ENCODE data around the gene CAMK4. TPM values are rescaled to one million over a fixed set of nuclear protein-coding genes. Genes with fewer than 3 reads are reported as not detected.
A peak's percentile ranks its signal among the peaks of the same experiment; 100 is the strongest.

The CAMK4 gene
- total RNA-seq, 1 donor from 2014 or later: 11.2 TPM

DNA sequence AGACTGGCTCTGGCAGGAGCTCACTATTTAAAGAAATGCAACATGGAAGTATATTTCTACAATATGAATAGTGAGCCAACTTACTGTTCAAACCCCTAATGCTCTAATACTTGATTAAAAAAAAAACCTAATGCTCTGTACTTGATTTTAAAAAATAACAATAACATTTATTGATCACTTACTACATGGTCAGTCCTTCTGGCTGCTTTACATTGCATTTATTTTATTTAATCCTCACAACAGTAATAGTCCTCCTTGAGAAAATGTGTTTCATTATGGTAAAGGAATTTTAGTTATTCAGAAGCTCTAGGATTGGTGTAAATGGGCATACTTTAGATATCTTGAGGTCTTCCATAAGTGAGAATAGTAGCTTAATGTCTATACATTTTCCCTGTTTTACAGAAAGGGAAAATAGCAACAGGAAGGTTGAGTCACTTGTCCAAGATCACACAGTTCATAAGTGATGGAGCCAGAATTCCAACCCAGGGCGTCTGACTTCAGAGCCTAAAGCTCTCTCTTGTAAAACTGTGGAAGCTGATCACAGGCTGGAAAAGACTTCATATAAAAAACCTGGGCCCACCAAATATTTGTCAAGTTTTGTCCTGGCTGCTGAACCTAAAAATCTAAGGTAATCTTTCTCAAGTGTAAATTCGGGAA, 287.1 kb downstream of the CAMK4 start:
- TF ChIP-seq, protein P1, sequence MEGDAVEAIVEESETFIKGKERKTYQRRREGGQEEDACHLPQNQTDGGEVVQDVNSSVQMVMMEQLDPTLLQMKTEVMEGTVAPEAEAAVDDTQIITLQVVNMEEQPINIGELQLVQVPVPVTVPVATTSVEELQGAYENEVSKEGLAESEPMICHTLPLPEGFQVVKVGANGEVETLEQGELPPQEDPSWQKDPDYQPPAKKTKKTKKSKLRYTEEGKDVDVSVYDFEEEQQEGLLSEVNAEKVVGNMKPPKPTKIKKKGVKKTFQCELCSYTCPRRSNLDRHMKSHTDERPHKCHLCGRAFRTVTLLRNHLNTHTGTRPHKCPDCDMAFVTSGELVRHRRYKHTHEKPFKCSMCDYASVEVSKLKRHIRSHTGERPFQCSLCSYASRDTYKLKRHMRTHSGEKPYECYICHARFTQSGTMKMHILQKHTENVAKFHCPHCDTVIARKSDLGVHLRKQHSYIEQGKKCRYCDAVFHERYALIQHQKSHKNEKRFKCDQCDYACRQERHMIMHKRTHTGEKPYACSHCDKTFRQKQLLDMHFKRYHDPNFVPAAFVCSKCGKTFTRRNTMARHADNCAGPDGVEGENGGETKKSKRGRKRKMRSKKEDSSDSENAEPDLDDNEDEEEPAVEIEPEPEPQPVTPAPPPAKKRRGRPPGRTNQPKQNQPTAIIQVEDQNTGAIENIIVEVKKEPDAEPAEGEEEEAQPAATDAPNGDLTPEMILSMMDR (conservative IDR thresholded peaks at IDR 0.05): no peak
- DNase-seq (ENCODE audit: extremely low spot score, unreplicated experiment): no peak
- H3K4me1 Mint-ChIP-seq (ENCODE audit: unreplicated experiment): peaks cover 28% of the 10 kb centered on the region

DNA sequence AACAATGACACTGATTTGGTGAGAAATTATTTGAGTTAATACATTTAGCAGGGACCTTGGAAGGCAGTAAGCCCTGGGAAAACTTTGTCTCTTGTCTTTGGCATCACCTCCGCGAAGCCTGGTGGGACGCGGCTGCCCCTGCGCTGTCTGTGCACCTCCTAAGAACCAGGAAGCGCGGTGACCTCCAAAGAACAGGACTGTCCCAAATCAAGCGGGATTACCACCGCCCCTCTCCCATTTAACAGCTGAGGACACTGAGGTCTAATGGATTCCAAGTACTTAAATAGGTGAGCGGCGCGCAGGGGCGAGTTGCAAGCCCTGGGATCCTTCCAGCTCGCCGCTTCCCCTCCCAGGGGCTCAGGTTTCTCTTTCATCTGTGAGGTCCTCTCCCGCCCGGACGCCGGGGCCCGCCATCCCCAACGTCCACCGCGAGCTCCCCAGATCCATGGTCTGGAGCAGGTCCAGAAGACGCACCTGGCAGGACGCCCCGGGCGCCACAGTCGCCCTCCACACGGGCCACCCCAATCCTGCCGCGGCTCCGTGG, 287.7 kb downstream of the CAMK4 start:
- H3K4me1 Mint-ChIP-seq (ENCODE audit: unreplicated experiment): peaks cover 28% of the 10 kb centered on the region
- TF ChIP-seq, protein P1 (conservative IDR thresholded peaks at IDR 0.05): no peak
- no peak for DNase-seq (ENCODE audit: extremely low spot score, unreplicated experiment)
- H3K4me3 Mint-ChIP-seq: peak overlapping the region; percentile 98
- H3K27me3 Mint-ChIP-seq: no peaks in the 10 kb centered on the region
- no peaks in the 10 kb centered on the region for H3K36me3 Mint-ChIP-seq
- peak overlapping the region; percentile 97 for H3K27ac Mint-ChIP-seq
- H3K9me3 Mint-ChIP-seq: no peaks in the 10 kb centered on the region

More for the DNA sequence above, 287.1 kb downstream of the CAMK4 start:
- Mint-ChIP-seq H3K27ac (peak overlapping the region; percentile 97), H3K27me3 (no peaks in the 10 kb centered on the region), H3K36me3 (no peaks in the 10 kb centered on the region), H3K9me3 (no peaks in the 10 kb centered on the region), H3K4me3 (peak overlapping the region; percentile 98)

DNA sequence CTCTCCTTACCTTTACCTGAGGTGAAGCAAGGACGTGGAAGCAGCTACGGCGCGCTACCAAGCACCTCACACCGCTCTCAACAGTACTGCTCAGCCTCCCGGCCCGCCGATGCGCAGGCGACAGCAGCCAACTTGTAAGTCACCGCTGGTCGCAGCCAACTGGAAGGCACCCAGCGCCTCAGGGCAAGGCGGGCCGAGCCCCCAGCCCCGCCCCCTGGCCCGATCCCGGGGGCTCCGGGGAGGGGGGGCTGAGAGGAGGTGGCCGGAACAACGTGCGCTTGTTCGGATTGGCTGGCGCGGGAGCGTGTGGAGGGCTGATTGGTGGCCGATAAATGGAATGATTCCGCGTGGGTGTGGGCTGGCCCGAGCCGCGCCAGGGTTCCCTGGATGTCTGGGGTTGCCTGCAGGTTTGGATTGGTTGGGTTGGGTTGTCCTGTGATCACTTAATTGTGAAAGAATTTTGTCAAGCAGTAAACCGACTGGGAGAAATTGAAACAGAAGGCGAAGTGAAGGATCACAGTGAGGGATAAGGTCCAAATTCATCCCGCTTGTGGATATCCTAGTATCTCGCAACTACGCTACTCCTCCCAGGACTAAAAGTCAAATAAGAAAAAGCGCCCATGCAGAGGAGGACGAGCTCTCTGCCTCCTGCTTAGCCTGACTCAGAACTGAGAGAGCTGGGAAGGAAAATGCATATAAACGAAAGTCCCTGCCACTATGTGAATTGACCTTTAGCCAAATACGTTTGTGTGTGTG, 288.4 kb downstream of the CAMK4 start, which contains the start of gene STARD4:
Gene STARD4 (minus strand): TSS at position 161 of the 756 bp plus-strand sequence. CDS start 5,102 bp downstream, outside the sequence.
- H3K27ac Mint-ChIP-seq: peak within 1 kb of the TSS; percentile 97
- H3K4me3 Mint-ChIP-seq: peak within 1 kb of the TSS; percentile 98
- H3K4me1 Mint-ChIP-seq (ENCODE audit: unreplicated experiment): peaks cover 28% of the 10 kb centered on the region
- TF ChIP-seq, protein P1 (conservative IDR thresholded peaks at IDR 0.05): no peak
- no peaks in the 10 kb centered on the region for H3K27me3 Mint-ChIP-seq
- H3K9me3 Mint-ChIP-seq: no peaks in the 10 kb centered on the region
- DNase-seq (ENCODE audit: extremely low spot score, unreplicated experiment): peak; percentile 94
- no peaks in the 10 kb centered on the region for H3K36me3 Mint-ChIP-seq

DNA sequence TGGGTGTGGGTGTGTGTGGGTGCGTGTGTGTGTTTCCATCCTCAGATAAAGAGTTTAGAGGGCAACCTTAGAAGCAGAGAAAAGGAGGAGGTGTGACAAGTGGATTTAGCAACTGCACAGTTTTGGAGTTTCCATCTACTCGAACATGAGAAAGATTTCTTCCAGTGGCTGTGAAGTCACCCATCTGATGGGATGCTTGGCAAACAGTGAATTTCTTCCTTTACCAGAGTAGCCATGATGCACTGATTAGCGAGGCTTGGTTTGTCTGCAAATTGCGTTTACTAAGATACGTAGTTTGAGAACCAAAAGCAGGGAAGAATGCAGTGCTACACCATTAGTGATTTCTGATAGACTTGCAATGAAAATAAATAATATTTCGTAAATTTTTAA, 288.9 kb downstream of the CAMK4 start:
- Mint-ChIP-seq H3K27ac (peak overlapping the region; percentile 97), H3K27me3 (no peaks in the 10 kb centered on the region), H3K9me3 (no peaks in the 10 kb centered on the region), H3K4me1 (ENCODE audit: unreplicated experiment) (peaks cover 28% of the 10 kb centered on the region), H3K4me3 (peak overlapping the region; percentile 98), H3K36me3 (no peaks in the 10 kb centered on the region)
- TF ChIP-seq, protein P1 (conservative IDR thresholded peaks at IDR 0.05): no peak
- no peak for DNase-seq (ENCODE audit: extremely low spot score, unreplicated experiment)

DNA sequence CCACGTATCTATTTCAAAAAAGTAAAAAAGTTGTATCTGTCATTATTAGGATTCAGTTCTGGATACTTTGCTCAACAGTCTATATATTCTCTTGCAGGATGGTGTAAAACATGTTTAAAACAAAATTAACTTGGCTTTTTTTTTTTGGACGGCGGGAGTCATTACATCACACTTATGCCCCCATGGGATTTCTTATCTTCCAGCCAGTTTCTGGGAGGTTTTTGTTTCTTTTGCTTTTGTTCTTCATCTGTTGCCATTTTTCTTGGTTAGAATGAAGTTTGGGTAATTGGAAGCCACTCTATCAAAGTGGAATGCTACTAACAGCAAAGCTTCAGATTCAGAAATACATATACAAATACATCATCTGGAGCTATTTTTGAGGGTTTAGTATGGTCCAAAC, 289.9 kb downstream of the CAMK4 start:
- TF ChIP-seq, protein P1 (conservative IDR thresholded peaks at IDR 0.05): no peak
- H3K27me3 Mint-ChIP-seq: no peaks in the 10 kb centered on the region
- peak overlapping the region; percentile 14 for H3K27ac Mint-ChIP-seq
- no peaks in the 10 kb centered on the region for H3K36me3 Mint-ChIP-seq
- H3K4me1 Mint-ChIP-seq (ENCODE audit: unreplicated experiment): peaks cover 28% of the 10 kb centered on the region
- DNase-seq (ENCODE audit: extremely low spot score, unreplicated experiment): no peak
- peak overlapping the region; percentile 45 for H3K4me3 Mint-ChIP-seq
- H3K9me3 Mint-ChIP-seq: no peaks in the 10 kb centered on the region

Measured in type B pancreatic cell (in vitro differentiated cells).